ENCODE data around the gene AK6.
"Not testable (repeated sequence)": the region's sequence is repeated elsewhere in the genome, so short reads cannot be mapped to it uniquely, and the experiment has no call there.

Gene AK6

DNA sequence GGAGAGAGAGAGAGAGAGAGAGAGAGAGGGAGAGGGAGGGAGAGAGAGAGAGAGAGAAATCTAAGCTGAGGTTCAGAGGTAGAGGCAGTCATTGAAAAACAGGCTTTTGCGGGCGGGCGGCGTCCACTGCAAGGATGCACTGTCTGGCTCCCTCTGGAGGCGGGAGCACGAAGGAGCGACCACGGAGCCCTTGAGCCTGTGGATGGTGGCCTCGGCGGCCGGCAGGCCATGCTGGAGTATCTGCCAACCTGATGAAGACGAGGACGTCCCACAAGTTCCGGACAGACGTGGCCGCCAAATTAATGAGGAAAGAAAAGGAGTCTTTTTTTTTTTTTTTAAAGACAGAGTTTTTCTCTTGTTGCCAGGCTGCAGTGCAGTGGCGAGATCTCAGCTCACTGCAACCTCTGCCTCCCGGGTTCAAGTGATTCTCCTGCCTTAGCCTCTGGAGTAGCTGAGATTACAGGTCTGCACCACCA is 34.5 kb downstream of the AK6 start:
- FAIRE-seq = no peak

DNA sequence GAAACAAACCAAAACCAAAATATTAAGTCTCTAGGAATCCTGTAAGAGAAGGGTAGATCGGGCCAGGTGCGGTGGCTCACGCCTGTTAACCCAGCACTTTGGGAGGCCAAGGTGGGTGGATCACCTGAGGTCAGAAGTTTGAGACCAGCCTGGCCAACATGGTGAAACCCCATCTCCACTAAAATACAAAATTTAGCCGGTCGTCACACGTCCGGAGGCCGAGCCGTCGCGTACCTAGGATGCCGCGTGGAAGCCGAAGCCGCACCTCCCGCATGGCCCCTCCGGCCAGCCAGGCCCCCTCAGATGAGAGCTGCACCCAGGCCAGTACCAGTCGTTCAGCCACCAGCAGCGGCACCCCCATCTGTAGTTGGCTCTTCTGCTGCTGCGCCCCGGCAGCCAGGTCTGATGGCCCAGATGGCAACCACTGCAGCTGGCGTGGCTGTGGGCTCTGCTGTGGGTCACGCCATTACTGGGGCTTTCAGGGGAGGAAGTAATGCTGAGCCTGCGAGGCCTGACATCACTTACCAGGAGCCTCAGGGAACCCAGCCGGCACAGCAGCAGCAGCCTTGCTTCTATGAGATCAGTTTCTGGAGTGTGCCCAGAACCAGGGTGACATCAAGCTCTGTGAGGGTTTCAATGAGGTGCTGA is 35.5 kb downstream of the AK6 start:
- FAIRE-seq = not testable (repeated sequence)

DNA sequence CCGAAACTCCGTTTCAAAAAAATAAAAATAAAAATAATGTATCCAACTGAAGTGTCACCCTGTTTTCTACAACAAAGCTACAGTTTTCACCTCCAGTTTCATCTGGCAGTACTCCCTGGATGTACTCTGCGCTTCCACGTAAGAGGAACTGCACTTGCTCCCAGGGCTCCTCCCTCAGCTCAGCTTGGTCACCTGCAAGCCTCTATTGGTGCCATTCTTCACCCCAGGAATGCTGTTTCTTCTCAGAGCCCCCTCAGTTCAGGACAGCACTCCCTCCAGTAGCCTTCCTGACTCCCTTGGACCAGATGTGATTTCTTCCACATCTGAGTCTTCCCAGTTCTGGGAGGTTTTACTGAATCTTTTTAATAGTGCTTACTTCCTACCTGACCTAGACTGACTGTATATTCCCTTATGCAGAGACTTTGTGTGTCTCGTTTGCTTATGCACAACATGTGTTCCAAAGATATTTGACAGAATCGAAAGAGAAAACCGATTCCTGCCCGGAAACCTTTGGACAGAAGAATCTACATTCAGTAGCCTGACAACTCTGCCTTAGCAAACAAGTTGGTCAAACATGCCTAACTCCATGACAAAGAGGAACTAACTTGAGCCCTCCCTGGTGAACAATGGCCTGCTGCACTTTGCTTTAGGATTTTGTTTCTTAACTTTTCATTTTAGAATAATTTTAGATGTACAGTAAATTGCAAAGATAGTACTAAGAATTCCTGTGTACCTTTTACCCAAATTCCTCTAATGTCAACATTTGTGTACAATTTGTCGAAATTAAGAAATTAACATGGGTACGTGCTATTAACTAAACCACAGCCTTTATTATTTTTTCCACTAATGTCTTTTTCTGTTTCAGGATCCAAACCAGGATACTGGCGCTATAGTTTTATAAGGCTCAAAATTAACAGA is 37.5 kb downstream of the AK6 start:
- FAIRE-seq = no peak

DNA sequence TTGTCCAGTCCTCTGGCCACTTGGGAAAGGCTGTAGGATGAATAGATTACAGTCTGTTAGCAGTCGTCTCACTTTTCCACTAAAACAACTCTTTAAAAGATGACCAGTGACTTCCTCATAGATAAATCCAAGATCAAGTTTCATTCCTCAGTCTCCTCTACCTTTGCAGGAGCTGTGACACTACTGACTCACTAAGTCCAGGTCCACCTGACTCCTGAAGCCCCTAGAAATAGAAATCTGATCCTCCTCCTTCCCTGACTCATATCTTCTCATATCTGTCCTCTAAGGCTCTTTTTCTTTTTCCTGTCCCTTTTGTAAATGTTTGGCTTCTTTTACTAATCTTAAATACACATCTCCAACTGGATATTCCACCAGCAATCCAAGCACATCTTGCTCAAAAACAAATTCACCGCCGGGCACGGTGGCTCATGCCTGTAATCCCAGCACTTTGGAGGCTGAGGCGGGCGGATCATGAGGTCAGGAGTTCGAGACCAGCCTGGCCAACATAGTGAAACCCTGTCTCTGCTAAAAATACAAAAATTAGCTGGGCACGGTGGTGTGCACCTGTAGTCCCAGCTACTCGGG is 39.3 kb downstream of the AK6 start:
- no peak for FAIRE-seq

DNA sequence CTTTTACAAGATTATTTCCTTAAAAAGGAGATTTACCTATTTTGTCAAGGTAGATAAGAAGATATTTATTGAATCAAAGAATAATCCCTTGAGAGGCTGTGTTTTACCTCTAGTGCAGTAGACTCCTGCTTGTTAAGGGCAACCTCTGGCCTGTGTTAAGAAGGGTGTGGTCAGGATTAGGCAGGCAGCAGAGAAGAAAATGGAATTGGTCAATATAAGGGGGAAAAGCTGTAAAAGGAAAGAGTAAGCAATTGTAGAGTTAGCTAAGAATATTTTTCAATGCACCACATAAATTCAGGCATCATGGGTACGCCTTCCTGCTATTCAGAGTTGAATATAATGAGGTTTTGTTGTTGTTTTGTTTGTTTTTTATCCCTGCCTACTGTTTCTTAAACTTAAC is 43.0 kb downstream of the AK6 start:
- no peak for FAIRE-seq

DNA sequence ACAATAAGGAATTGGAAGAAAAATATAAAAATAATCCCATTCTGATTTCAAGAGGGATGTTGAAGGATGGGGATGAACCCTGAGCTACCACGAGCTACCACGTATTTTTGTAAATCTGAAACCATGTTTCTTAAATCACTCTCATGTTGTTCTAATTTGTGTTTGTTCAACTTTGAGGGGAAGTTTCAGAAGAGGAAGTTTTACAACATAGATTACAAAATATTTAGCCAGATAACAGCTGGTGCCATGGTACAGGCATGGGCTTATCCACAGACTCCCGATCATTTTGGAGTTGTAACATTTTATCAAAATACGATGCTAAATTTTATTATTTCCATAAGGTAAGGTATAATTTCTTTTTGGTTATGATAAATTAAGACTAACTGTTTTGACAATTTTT is 51.9 kb downstream of the AK6 start:
- no peak for FAIRE-seq

DNA sequence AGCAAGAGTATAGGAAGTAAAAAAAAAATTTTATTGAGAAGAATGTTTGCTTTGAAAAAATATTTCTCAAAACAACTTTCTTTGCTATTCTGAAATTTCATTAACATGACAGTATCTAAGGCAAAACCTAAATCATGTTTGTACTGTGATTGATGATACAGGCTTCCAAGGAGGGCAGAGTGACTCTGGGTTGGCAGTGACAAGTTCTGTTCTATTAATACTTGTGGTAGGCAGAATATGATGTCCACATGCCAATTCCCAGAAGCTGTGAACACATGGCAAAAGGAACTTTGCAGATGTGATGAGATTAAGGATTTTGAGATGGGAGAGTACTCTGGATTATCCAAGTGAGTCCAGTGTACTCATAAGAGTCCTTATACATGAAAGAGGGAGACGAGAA is 53.3 kb downstream of the AK6 start:
- FAIRE-seq = no peak

DNA sequence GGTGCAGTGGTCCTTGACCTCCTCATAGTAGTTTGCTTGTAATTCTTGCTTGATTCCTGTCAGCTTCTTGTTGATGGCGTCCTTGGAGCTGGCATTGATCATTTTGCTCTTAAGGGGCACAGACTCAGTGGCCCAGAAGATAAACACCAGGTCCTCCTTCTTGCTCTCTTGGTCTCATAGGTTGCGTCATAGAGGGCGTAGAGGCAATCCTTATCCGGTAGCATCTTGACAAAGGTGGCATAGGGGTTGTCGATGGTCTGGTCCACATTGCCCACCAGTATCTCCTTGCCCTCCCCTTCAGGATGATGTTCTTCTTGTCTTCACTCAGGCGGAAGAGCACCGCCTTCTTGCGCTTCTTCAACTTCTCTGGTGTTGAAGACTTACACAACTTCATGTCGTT is 55.9 kb downstream of the AK6 start:
- no peak for FAIRE-seq

DNA sequence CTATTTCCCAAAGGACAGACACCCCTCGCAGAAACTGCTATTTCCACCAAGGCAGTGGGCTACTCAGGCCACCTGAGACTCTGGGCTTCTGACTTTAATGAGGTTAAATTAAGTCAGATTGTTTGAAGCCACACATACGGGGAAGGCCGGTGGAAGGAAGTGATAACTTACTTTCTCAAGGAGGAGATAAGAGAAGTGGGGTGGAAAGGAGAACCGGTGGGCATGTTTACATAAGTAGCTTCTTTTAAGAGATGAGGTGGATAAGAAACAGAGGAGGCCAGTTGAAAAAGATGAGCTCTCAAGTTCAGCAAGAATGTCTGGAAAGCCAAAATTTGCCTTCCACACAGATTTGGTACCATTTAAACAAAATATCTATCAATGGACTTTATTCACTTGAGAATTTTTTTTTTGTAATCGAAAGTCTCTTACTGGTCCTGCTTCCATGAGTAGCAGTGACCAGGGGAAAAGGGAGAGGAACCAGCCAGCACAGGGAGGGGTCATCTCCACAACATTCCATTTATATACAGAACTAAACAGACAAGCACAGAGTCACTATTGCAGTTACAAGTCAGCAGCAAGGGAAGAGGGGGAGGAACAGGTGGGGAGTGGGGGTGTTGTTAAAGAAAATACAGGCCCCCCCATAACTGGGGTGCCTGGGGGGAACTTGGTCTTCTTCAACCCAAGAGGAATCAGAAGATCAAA is 56.7 kb downstream of the AK6 start:
- FAIRE-seq = no peak

DNA sequence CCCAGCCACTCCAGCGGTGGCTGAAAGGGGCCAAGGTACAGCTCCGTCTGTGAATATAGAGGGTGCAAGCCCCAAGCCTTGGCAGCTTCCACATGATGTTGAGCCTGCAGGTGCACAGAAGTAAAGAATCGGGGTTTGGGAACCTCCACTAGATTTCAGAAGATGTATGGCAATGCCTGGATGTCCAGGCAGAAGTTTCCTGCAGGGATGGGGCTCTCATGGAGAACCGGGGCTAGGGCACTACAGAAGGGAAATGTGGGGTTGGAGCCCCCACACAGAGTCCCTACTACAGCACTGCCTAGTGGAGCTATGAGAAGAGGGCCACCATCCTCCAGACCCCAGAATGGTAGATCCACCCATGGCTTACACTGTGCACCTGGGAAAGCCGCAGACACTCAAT is 59.9 kb downstream of the AK6 start:
- FAIRE-seq = no peak

DNA sequence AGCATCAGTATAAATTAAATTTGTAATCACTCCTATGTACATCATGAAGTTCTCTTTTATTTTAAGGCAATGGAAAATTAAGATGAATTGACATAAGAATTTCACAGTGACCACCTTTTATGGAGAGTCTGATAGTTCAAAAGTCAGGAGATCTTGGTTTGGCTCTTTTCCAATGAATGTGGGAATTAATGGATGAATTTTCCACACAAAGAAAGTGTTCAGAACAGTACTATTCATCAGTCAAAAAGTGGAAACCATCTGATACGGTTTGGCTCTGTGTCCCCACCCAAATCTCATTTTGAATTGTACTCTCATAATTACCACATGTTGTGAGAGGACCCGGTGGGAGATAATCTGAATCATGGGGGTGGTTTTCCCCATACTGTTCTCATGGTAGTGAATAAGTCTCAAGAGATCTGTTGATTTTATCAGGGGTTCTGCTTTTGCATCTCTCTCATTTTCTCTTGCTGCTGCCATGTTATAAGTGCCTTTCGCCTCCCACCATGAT is 61.2 kb downstream of the AK6 start:
- FAIRE-seq = no peak

DNA sequence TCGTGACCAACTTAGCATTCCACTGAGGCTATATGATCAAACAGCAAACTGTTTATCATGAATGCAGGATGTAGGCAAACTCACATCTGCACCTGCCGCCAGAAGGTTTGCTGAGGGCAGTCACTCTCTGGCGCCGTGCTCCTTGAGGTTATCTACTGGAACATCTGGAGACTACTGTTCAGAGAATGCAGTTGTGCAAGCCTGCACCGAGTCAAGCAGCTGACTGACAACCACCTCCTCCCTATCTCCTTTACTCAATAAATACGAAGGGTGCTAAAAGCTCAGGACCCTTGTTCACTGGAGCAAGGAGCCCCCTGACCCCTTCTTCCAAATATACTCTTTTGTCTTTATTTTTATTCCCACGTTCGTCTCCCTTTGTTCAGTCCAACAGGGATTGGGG is 63.8 kb downstream of the AK6 start:
- FAIRE-seq = no peak

All from G401.6 (cell line).